Superior temporal gyrus (tissue), 1 donor: Measurements from ENCODE around the gene FFAR4.
"Not testable (repeated sequence)": the region's sequence is repeated elsewhere in the genome, so short reads cannot be mapped to it uniquely, and the experiment has no call there.

ENCODE experiments used
- DNase-seq: peaks from one replicate; pipeline ENCODE4 v3.0.0-alpha.2; 2016; ENCODE audit errors: extremely low spot score

Gene FFAR4

DNA sequence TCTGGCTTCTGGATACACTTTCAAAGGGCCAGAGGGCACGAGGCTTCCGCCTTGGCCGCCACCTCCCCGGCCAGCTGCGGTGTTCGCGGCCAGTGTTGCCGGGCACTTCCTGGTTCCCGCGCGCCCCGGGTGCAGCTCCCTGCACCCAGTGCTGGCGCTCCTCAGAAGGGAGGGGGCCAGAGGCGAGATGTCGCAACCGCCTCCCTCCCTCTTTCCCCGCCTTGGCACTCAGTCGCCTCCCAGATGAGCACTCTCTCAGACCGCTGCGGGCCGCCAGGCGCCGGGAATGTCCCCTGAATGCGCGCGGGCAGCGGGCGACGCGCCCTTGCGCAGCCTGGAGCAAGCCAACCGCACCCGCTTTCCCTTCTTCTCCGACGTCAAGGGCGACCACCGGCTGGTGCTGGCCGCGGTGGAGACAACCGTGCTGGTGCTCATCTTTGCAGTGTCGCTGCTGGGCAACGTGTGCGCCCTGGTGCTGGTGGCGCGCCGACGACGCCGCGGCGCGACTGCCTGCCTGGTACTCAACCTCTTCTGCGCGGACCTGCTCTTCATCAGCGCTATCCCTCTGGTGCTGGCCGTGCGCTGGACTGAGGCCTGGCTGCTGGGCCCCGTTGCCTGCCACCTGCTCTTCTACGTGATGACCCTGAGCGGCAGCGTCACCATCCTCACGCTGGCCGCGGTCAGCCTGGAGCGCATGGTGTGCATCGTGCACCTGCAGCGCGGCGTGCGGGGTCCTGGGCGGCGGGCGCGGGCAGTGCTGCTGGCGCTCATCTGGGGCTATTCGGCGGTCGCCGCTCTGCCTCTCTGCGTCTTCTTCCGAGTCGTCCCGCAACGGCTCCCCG is at the start of gene FFAR4:
FFAR4 (plus strand) TSS at position 231 of the 842 bp plus-strand sequence; CDS start at position 287, 56 bp downstream.
- DNase-seq: no peak

DNA sequence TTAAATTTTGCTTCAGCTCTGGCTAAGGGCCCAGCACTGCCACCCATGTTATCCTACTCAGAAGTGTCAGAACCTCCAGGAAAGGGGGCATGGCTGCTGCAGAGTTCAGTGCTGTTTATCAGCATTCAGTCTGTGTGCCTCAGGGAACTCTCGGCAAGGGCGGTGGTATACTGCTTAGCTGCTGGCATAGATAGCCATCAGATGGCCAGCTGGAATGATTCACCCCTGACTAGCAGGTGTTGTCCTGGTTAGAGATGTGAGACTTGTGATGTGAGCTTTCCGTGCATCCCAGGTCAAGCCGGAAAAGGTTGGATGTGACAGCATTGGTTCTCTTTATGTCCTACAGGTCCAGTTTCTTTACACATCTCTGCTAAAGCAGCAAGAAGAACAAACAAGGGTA is 47.9 kb upstream of the FFAR4 start:
- DNase-seq: no peak

- DNase-seq: no peak
These were observed 31.2 kb upstream of the FFAR4 start for GRCh38 chr10:93535293-93535692.

- DNase-seq: not testable (repeated sequence)
These were observed 25.6 kb upstream of the FFAR4 start for GRCh38 chr10:93540871-93541270.

- no peak for DNase-seq
These were observed 24.8 kb upstream of the FFAR4 start for GRCh38 chr10:93541402-93542357.

- no peak for DNase-seq
These were observed 24.1 kb upstream of the FFAR4 start for GRCh38 chr10:93542358-93542791.

GRCh38 chr10:93546995-93547394 is 19.5 kb upstream of the FFAR4 start:
- DNase-seq: not testable (repeated sequence)

- no peak for DNase-seq
These were observed 18.9 kb upstream of the FFAR4 start for GRCh38 chr10:93547522-93547921.

DNA sequence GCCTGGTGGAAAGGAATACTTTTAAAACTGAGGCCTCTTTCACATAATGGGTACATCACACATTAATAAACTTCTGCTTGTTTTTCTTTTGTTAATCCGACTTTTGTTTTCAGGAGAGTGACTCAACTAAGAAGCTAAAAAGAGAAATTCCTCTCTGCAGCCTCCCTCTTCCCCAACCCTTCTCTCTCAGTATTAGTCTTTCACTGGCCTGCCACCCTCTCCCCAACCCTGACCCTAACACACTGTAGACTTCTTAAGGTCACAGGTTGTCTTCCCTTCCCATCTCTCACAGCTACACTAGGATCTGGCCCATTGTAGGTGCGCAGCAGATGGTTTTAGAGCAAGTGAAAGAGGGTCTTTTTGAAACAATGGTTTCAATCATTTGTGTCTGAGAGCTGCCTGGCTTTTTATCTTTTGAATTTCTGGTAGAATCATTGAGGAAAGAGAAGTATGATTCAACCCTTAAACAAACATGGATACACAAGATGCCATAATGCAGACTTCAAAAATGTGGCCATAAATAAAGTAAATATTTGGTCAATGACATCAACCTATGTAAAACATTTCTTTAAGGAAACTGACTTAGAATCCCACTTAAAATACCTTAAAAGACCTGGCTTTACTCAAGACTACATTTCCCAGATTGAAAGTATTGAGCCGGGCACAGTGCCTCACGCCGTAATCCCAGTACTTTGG is 17.9 kb upstream of the FFAR4 start:
- no peak for DNase-seq

DNA sequence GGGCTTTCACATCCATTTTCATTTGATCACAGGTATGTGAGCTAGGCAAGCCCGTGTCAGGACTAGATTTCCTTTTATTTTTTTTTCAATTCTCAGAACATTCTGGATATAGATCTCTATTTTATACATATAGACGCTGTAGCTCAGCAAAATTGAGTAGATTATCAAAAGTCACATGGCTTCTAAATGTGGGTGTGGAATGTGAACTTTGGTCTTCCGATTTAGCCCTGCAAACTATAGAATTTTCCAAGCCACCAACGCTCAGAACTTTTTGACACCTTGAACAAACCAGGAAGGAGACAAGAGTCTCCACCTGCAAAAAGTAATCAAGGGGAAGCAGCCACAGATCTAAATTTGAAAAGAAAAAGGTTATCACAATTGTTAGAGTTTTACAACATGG is 15.9 kb upstream of the FFAR4 start:
- no peak for DNase-seq

DNA sequence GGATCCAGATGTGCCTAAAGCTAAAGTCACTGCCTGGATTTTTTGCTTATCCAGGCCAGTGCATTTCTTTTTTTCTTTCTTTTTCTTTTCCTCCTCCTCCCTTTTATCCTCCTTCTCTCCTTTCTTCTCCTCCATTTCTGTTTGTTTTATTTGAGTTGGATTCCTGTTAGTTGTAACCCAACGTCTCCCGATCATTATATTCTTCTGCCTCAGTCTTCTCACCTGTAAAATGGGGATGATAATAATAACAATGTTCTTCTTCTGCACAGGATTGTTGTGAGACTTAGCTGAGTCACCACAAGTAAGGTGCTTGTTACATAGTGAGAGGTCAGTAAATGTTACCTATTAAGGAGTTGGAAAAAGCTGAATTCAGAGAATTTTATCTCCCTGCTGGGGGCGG is 13.7 kb upstream of the FFAR4 start:
- DNase-seq: no peak

- DNase-seq: no peak
These were observed 12.8 kb upstream of the FFAR4 start for GRCh38 chr10:93553482-93554315.

DNA sequence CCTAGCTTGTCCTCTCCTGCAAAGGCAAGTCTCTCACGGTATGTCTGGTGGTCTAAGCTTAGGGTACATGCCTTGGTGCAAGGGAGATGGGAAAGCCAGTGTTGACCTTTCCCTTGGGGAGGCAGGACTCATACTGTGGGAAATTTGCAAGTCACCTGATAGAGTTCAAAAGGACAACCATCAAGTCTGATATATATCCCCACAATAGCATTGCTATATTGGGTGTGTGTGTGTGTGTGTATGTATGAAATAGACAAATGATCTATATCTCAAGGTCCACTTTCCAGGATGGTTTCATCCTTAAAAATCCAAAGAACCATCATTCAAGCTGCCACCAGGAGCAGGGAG is 12.2 kb upstream of the FFAR4 start:
- DNase-seq: no peak

DNA sequence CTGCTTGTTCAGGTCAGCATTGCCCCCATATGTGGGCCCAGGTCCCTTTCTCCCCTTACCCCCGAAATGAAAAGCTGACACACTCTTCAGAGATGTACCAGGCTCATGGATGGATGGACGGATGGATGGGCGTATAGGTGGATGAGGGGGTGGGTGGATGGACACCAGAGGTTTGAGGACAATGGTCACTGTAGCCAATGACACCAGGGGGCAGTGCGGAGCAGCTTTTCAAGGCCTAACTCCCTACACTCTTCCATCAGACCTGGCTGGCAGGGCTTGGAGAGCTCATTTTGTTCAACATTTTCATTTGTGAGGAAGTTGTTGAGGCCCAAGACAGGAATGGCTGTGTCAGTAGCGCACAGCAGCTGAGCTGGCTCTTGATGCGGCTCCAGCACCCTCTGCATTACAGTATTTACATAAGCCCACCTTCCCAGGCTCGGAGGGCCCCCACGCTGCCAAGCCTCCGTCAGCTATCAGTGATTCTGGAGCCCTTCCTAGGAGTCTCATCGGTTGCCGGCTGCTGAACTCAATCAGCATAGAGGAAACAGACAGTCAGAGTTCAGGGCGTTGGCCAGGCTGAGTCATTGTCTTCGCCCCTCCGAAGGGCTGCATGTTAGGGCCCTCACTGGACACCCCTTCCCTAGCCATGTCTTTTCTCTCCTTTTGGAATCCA is 11.6 kb upstream of the FFAR4 start:
- DNase-seq: peak; percentile 72

DNA sequence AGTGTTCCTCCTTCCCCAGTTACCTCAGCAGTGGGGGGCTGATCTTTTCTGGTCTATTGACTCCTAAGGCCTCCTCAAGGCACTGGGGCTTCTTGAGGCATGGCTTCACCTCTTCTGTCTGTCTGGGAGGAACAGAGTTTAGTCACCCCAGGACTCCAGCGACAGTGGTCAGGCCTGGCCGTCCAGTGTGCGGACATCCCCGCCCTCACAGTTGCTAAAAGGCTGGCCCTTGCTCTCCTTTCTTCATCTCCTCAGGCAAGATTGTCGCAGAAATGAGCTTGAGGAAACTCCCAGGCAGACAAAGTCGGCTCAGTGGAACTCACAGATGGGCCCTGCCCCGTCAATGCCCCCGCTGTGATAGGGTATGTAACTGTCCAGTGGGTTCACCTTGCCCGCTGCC is 7.0 kb upstream of the FFAR4 start:
- DNase-seq: no peak

DNA sequence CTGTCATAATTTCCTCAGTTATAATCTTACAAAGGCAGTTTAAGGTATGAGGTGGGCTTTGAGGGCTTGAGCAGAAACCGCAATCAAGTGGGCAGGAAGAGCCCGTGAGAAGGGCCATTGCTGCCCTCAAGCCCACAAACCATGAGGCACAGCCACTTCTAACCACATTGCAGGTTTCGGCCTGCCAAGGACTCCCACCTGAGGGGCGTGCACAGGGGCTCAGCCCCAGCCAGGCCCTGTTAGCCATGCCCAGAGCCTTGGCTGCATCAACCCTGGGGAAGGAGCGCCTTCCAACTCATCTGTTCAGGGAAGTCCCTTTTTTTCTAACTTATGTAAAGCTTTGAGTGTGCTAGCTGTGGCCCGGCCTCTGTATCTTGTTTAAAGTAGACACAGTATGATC is 5.9 kb upstream of the FFAR4 start:
- DNase-seq: no peak

GRCh38 chr10:93565446-93565845 is 1.0 kb upstream of the FFAR4 start:
- DNase-seq: no peak

DNA sequence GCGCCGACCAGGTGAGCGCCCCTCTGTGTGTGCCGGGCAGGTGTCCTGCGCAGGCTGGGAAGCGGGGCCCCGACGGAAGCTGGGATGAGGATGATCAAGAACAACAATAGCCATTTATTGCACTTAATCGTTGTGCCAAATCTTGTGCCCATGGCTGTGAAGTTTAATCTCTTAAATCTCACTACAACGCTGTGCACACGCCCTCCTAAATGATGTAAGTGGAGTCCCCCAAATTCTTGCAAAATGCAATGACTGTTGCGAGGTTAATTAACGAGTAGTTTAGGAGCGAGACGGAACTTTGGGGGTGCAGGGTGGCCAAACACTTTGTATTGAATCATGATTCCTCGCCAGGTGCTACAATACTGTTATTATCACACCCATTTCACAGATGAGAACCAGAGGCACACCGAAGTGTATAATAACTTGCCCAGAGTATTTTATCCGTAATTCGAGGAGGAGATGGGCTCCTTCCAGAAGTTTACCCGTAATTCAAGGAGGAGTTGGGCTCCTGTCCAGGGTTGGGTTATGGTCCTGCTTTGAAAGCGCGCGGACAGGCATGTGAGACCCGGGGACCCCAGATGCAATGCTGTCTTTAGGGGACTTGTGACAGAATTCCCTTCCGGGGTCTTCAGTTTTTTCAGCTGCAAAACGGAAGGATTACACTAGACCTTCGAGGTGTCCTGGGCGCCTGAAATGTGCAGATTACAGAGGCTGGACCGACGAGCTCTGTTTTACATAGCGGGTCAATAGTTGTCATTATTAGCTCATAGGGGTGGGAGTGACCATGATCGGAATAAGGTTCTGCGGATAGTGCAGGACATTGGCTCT is 1.0 kb downstream of the FFAR4 start:
- no peak for DNase-seq

DNA sequence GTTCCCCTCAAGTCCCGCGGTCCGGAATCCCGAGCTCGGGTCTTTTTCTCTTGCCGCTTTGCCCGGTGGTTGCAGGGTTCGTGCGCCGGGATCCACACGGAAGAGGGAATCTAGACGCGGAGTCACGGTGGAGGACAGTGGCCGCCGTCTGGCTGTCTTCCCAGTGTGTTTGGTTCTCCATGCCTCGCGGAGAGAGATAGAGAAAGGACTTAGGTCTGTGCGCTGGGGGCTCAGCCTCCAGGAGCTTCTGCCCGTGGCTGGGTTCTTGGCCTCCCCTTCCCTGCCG is 1.6 kb downstream of the FFAR4 start:
- no peak for DNase-seq

DNA sequence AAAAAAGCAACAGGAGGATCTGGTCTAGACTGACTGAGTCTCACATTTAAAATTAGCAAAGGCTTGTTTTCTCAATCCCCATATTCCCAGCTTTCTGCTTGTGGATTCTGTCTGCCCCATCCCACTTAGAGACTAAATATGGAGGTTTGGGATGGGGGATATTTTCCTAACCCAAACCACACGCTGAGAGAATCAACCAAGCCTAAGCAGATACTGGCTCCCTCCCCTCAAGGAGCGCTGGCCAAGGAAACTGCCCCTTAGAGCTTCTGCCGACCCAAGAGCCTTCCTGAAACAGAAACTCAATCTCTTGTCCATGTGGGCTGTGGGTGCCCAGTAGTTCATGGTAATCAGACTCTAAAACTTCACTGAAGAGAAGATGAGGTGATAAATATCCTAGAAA is 3.9 kb downstream of the FFAR4 start:
- DNase-seq: no peak
